DND-41 (cell line): ENCODE results near the gene NMRAL1.

ENCODE experiments used
- ATAC-seq: fragments of 200-7000 bp; cut with Tn5 transposase; 3 replicates; pipeline ENCODE4 v1.9.1; 2021; ENCODE audit warnings: low read depth; ENCODE audit not compliant: insufficient read depth
- DNase-seq: peaks from one replicate; pipeline ENCODE4 v3.0.0-alpha.2; 2020
- H2AFZ ChIP-seq: 2 replicates; pipeline ENCODE4 v1.6.0; 2012; ENCODE audit warnings: low read depth, low read length
- H3K27ac ChIP-seq: 2 replicates; pipeline ENCODE4 v1.5.1; 2012; ENCODE audit warnings: low read length, inconsistent platforms
- H3K27me3 ChIP-seq: fragments of 200-600 bp; sonication (generic); 2 replicates; pipeline ENCODE4 v1.6.0; 2012; ENCODE audit warnings: low read length, mild to moderate bottlenecking, inconsistent platforms; ENCODE audit not compliant: insufficient read depth, poor library complexity
- H3K36me3 ChIP-seq: 2 replicates; pipeline ENCODE4 v1.5.1; 2012; ENCODE audit warnings: low read length, inconsistent platforms; ENCODE audit not compliant: insufficient read depth
- H3K4me1 ChIP-seq: 2 replicates; pipeline ENCODE4 v1.5.1; 2012; ENCODE audit warnings: mild to moderate bottlenecking, low read length; ENCODE audit not compliant: insufficient read depth
- H3K4me2 ChIP-seq: 2 replicates; pipeline ENCODE4 v1.6.0; 2012; ENCODE audit warnings: mild to moderate bottlenecking, moderate library complexity, low read length, inconsistent platforms; ENCODE audit not compliant: insufficient read depth
- H3K4me3 ChIP-seq, 2 experiments: fragments of 200-600 bp in 1 of 2; shearing (Covaris generic) in 1 of 2; 2 replicates each; pipeline ENCODE4 v1.5.1; 2012 to 2016; ENCODE audit warnings: inconsistent platforms in 2 of 2, low read length in 2 of 2, mild to moderate bottlenecking in 2 of 2, low read depth in 1 of 2, moderate library complexity in 1 of 2
- H3K79me2 ChIP-seq: 2 replicates; pipeline ENCODE4 v1.6.0; 2012; ENCODE audit warnings: low read length, inconsistent platforms; ENCODE audit not compliant: insufficient read depth
- H3K9ac ChIP-seq: 2 replicates; pipeline ENCODE4 v1.6.0; 2012; ENCODE audit warnings: low read depth, mild to moderate bottlenecking, inconsistent platforms, low read length, moderate library complexity
- H3K9me3 ChIP-seq: 2 replicates; pipeline ENCODE4 v1.5.1; 2012; ENCODE audit warnings: low read length, moderate library complexity, mild to moderate bottlenecking, inconsistent platforms; ENCODE audit not compliant: insufficient read depth, severe bottlenecking
- H4K20me1 ChIP-seq: 2 replicates; pipeline ENCODE4 v1.6.0; 2012; ENCODE audit warnings: low read length; ENCODE audit not compliant: insufficient read depth
- EZH2 ChIP-seq: IDR thresholded peaks from 3 replicates; pipeline ENCODE4 v1.6.1; 2012; ENCODE audit warnings: borderline replicate concordance, low read depth, mild to moderate bottlenecking, moderate library complexity, low read length, inconsistent platforms; ENCODE audit not compliant: severe bottlenecking
- TF ChIP-seq, protein P1 (sequence below): IDR thresholded peaks from 2 replicates; pipeline ENCODE4 v1.5.1; 2012; ENCODE audit warnings: borderline replicate concordance, low read length, moderate library complexity, mild to moderate bottlenecking; ENCODE audit not compliant: poor library complexity, severe bottlenecking; ENCODE audit errors: extremely low read depth

NMRAL1 gene

DNA sequence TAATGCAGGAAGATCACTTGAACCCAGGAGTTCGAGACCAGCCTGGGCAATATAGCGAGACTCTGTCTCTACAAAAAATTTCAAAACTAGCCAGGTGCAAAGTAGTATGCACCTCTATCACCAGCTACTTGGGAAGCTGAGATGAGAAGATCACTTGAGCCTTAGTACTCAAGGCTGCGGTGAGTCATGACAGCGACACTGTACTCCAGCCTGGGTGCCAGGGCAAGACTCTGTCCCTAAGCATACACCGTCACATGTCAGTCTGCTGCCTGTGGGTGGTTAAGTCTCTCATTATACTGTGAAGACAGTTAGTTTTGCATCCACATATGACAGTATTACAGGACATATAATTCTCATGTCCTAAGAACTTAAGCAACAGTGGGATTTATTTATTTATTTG is 21.8 kb downstream of the NMRAL1 start:
- no peaks in the 10 kb centered on the region for H3K4me1 ChIP-seq
- DNase-seq = no peak
- no peaks in the 10 kb centered on the region for H3K9me3 ChIP-seq
- H3K79me2 ChIP-seq = no peaks in the 10 kb centered on the region
- no peaks in the 10 kb centered on the region for H3K27me3 ChIP-seq
- H3K36me3 ChIP-seq = peaks cover 93% of the 10 kb centered on the region
- H3K4me3 ChIP-seq = no peak overlapping the region
- no peak overlapping the region for H3K9ac ChIP-seq
- H3K27ac ChIP-seq = no peak overlapping the region
- no peak overlapping the region for H2AFZ ChIP-seq
- peaks cover 20% of the 10 kb centered on the region for H4K20me1 ChIP-seq
- H3K4me2 ChIP-seq = no peak overlapping the region
- TF ChIP-seq EZH2 = no peak
- TF ChIP-seq, protein P1, sequence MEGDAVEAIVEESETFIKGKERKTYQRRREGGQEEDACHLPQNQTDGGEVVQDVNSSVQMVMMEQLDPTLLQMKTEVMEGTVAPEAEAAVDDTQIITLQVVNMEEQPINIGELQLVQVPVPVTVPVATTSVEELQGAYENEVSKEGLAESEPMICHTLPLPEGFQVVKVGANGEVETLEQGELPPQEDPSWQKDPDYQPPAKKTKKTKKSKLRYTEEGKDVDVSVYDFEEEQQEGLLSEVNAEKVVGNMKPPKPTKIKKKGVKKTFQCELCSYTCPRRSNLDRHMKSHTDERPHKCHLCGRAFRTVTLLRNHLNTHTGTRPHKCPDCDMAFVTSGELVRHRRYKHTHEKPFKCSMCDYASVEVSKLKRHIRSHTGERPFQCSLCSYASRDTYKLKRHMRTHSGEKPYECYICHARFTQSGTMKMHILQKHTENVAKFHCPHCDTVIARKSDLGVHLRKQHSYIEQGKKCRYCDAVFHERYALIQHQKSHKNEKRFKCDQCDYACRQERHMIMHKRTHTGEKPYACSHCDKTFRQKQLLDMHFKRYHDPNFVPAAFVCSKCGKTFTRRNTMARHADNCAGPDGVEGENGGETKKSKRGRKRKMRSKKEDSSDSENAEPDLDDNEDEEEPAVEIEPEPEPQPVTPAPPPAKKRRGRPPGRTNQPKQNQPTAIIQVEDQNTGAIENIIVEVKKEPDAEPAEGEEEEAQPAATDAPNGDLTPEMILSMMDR = no peak
- no peak for ATAC-seq

DNA sequence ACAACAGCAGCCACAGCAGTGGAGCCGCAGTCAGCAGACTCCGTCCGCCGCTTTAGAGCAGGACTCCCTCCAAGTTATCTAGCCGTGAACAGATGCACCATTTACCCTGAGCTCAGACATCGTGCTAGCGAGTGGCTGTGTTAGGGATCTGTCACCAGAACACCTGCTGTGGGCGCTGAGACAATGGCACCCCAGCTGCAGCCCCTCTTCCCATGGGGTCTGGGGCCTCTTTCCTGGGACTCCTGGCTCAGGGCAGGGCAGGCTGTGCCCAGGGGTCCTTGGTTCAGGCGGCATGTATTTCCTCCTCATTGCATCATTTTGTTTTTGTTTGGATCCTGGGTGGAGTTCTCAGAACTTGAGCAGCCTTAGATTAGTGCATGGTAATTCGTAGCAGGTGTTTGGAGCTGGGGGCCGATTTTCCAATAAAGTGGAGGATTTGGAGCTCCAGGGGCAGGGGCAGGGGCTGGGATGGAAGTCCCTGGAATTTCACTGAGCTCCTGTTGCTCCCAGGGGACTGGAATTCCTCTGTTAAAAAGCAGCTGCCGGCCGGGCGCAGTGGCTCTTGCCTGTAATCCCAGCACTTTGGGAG is 23.4 kb downstream of the NMRAL1 start:
- Histone ChIP-seq H3K9ac (no peak overlapping the region), H3K4me1 (no peaks in the 10 kb centered on the region), H2AFZ (no peak overlapping the region), H4K20me1 (peaks cover 16% of the 10 kb centered on the region), H3K36me3 (peaks cover 92% of the 10 kb centered on the region), H3K9me3 (no peaks in the 10 kb centered on the region), H3K79me2 (no peaks in the 10 kb centered on the region), H3K27ac (no peak overlapping the region; the same call in 1 of the 2 replicates), H3K4me3 (no peak overlapping the region), H3K4me2 (no peak overlapping the region), H3K27me3 (no peaks in the 10 kb centered on the region)
- no peak for TF ChIP-seq EZH2
- TF ChIP-seq, protein P1 = no peak
- ATAC-seq (no peak), DNase-seq (no peak)

DNA sequence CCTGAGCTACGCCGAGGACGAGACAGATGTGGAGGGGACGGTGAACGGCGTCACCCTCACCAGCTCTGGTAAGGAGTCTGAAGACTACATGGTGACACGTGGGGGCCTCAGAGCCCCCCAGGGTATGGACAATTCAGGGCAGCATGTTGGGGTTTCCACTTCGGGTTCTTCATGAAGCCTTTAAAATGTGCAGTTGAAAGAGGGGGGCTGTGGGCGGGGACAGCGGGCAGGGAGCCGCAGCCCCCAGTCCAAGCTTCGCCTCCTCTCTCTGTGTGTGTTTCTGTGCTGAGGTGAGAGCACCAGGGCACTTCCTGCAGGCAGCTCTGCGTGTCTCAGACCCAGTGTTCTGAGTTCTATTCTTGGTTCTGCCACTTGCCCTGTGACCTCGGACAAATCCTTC is 24.0 kb downstream of the NMRAL1 start:
- TF ChIP-seq, protein P1 = no peak
- TF ChIP-seq EZH2 = no peak
- no peak overlapping the region for H3K9ac ChIP-seq
- H3K4me3 ChIP-seq = no peak overlapping the region
- no peaks in the 10 kb centered on the region for H3K79me2 ChIP-seq
- no peak overlapping the region for H3K27ac ChIP-seq
- H2AFZ ChIP-seq = no peak overlapping the region
- no peaks in the 10 kb centered on the region for H3K4me1 ChIP-seq
- H3K9me3 ChIP-seq = no peaks in the 10 kb centered on the region
- no peaks in the 10 kb centered on the region for H3K27me3 ChIP-seq
- ATAC-seq (no peak), DNase-seq (no peak)
- H3K36me3 ChIP-seq = peaks cover 89% of the 10 kb centered on the region
- peaks cover 16% of the 10 kb centered on the region for H4K20me1 ChIP-seq
- H3K4me2 ChIP-seq = no peak overlapping the region

DNA sequence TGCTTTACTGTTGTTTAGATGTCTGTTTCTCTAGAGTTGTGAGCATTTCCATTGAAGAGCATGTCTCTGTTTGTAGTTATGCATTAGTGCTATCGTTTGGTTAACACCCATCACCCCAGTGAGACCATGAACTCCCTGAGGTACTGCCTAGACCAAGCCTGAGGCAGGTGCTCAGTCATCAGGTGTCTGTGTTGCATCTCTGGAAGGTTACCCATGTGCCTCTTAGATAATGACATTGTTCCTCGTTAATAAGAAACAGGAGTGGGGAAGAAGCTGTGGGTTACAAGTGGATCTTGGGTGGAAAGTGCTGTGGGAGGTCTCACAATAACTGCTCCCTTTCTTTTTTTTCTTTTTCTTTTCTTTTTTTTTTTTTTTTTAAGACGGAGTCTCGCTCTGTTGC is 30.4 kb downstream of the NMRAL1 start:
- H3K27me3 ChIP-seq = no peaks in the 10 kb centered on the region
- TF ChIP-seq EZH2 = no peak
- TF ChIP-seq, protein P1 = no peak
- no peak overlapping the region for H3K4me2 ChIP-seq
- DNase-seq = no peak
- H3K9me3 ChIP-seq = no peaks in the 10 kb centered on the region
- no peak for ATAC-seq
- H3K79me2 ChIP-seq = no peaks in the 10 kb centered on the region
- no peak overlapping the region for H3K4me3 ChIP-seq
- H3K4me1 ChIP-seq = no peaks in the 10 kb centered on the region
- H4K20me1 ChIP-seq = 0 out of 2 replicates have a peak, but pooled peaks cover 10% of the 10 kb centered on the region
- H3K36me3 ChIP-seq = peaks cover 88% of the 10 kb centered on the region
- H2AFZ ChIP-seq = no peak overlapping the region
- no peak overlapping the region for H3K9ac ChIP-seq
- no peak overlapping the region for H3K27ac ChIP-seq
